ENCODE data around the gene DYSF.

Gene DYSF

DNA sequence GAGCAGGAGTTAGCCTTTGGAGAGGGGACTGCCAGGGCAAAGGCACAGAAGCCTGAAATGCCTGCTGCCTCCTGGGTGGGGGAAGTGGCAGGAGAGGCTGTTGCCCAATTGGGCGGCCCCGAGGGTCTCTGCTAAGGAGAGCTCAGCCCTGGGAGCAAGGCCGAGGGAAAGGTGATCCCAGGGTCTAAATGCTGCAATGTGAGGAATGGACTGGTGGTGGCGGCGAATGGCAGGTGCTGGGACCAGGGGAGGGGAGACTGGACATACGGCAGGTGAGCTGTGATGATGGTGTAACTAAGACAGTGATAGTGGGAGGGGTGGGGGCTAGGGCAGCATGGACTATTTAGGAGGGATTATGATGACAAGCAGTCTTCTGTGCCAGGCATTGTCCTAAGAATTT is 104.0 kb downstream of the DYSF start:
- no peak for DNase-seq (ENCODE audit: low spot score)
- in situ Hi-C loops (cut with MboI; ENCODE audit: low sequenced_read_pairs, unreplicated experiment) = no loop called here

DNA sequence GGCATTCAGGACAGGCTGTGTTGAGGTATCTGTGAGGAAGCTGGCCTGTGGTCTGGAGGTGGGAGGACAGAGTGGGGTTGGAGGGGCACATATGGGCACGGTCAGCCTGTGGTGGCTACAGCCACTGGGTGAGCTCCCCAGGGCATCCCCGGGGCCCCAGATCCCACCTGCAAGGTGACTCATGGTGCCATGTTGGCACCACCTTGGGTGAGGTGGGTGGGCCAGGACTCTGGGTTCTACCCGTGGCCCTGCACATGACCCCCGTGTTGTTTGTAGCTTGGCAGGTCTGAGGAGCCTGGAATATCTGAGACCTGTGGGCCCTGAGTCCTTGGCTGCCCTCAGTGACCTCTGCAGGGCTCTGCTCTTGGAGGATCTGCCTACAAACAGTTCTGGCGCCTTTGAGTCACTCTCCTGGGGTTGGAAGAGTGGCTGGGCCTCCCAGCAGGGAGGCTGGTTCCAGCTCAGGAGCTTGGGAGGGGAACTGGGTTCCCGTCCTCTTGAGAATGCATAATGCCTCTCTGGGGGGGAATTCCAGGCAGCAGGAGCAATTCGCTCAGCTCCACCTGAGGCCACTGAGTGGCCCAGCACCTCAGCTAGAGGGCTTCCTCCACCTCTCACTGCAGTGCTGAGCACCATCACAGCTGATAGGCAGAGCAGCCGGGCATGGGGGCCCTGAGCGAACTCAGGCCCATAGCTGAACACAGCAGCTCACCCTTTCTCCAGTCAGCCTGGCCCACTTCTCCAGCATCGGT is 105.1 kb downstream of the DYSF start:
- no peak for DNase-seq (ENCODE audit: low spot score)
- TF ChIP-seq, protein P1, sequence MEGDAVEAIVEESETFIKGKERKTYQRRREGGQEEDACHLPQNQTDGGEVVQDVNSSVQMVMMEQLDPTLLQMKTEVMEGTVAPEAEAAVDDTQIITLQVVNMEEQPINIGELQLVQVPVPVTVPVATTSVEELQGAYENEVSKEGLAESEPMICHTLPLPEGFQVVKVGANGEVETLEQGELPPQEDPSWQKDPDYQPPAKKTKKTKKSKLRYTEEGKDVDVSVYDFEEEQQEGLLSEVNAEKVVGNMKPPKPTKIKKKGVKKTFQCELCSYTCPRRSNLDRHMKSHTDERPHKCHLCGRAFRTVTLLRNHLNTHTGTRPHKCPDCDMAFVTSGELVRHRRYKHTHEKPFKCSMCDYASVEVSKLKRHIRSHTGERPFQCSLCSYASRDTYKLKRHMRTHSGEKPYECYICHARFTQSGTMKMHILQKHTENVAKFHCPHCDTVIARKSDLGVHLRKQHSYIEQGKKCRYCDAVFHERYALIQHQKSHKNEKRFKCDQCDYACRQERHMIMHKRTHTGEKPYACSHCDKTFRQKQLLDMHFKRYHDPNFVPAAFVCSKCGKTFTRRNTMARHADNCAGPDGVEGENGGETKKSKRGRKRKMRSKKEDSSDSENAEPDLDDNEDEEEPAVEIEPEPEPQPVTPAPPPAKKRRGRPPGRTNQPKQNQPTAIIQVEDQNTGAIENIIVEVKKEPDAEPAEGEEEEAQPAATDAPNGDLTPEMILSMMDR (IDR thresholded peaks at IDR 0.05; ENCODE audit: borderline replicate concordance, control extremely low read depth, extremely low read depth, insufficient read depth, missing control alignments) = no peak
- in situ Hi-C loops (cut with MboI; ENCODE audit: low sequenced_read_pairs, unreplicated experiment) = no loop called here

More for the DNA sequence above, 104.0 kb downstream of the DYSF start:
- TF ChIP-seq, protein P1 (IDR thresholded peaks at IDR 0.05; ENCODE audit: borderline replicate concordance, control extremely low read depth, extremely low read depth, insufficient read depth, missing control alignments) = no peak

DNA sequence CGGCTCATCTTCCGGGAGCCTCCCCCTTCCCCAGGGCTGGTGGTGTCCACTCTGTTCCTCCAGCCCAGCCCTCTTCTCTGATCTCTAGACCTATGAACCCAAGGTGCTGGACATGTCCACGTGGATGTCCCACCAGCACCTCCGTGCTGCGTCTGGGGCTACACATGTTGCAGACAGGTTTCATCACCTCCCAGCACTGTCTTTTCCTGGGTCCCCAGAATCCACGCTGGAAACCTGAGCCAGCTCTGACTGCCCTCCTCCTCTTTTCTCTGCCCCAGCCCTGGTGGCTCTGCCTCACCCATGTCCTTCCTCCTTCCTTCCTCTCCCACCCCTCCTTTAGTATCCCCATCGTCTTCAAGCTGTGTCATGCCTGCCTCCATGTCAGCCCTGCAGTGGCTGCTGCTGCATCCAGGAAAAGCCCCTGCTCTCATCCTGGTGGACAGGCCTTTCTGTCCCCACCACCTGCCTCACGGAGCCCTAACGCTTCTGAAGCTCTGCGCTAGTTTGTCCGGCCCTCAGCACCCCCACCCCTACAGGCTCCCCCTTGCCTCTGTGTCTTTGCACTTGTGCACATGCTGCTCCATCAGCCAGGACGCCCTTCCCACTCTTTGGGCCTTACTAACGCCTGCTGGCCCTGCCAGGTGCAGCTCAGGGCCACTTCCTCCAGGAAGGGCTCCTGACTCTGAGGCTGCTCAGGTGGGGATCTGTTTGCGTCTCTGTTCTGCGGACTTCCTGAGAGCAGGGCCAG is 105.9 kb downstream of the DYSF start:
- in situ Hi-C loops (cut with MboI; ENCODE audit: low sequenced_read_pairs, unreplicated experiment) = no loop called here
- no peak for DNase-seq (ENCODE audit: low spot score)

DNA sequence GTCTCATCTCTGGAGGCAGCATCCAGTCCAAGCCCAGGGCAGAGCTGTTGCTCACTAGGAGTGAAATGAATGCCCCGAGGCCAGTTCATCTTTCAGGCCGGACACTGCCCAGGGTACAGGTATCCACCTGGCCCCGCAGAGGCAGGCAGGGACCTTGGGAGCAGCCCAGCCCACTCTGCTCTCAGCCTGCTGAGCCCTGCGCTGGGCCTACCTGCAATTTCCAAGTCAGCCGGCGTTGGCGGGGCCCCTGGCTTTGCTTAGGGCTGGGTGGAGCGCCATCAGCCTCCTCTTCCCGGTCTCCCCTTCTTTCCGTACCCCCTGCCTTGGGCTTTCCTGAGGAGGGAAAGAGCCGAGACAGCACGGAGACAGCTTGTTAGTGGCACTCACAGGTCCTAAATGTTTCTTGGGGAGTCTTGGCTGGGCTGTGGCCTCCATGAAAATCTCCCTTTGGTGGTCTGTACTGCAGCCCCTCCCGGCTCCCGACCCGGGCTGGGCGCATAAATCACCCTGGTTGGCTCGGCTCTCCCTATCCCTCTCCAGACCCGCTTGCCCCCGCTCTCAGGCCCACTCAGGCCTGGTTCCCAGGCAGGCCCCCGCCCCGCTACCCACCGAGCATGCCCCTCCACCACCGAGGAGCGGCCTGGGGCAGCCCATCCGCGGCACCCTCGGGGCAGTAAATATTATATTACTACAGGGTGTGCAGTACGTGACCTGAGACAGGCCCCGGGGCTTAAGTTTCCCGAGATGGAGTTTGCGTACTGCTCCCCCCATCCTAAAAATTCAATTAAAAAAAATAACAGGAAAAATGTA is 106.7 kb downstream of the DYSF start:
- DNase-seq (ENCODE audit: low spot score) = no peak
- TF ChIP-seq, protein P1 (IDR thresholded peaks at IDR 0.05; ENCODE audit: borderline replicate concordance, control extremely low read depth, extremely low read depth, insufficient read depth, missing control alignments) = no peak
- in situ Hi-C loops (cut with MboI; ENCODE audit: low sequenced_read_pairs, unreplicated experiment) = no loop called here

More for the DNA sequence above, 105.9 kb downstream of the DYSF start:
- TF ChIP-seq, protein P1 (IDR thresholded peaks at IDR 0.05; ENCODE audit: borderline replicate concordance, control extremely low read depth, extremely low read depth, insufficient read depth, missing control alignments) = no peak

DNA sequence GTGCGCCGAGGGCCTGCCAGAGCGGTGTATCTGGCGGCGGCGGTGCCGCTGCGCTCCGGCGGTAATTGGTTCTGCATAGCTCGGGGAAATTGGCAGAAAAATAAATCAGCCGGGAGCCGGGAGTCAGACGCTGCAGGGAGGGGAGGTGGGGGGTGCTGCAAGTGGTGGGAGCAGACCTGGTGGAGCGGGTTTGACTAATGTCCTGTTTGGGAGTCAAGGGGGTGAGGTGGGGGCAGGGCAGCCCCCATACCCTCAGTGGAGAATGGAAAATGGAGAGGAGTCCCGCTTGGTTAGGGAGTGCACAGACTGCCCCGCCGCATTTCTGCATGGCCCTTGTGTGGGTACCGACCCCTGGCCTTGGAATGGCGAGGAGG is 107.3 kb downstream of the DYSF start:
- in situ Hi-C loops (cut with MboI; ENCODE audit: low sequenced_read_pairs, unreplicated experiment) = no loop called here
- DNase-seq (ENCODE audit: low spot score) = no peak
- TF ChIP-seq, protein P1 (IDR thresholded peaks at IDR 0.05; ENCODE audit: borderline replicate concordance, control extremely low read depth, extremely low read depth, insufficient read depth, missing control alignments) = no peak

Data from GM13976 (cell line).